Measurements from ENCODE around the gene SORCS3. TPM values are rescaled to one million over a fixed set of nuclear protein-coding genes. Genes with fewer than 3 reads are reported as not detected.

Gene SORCS3
- total and polyA plus RNA-seq, 2 of the 13 experiments (the other 11 are each of a cell fraction or from before 2014, with no cell fraction given), result 0.07 TPM; not detected in 1

DNA sequence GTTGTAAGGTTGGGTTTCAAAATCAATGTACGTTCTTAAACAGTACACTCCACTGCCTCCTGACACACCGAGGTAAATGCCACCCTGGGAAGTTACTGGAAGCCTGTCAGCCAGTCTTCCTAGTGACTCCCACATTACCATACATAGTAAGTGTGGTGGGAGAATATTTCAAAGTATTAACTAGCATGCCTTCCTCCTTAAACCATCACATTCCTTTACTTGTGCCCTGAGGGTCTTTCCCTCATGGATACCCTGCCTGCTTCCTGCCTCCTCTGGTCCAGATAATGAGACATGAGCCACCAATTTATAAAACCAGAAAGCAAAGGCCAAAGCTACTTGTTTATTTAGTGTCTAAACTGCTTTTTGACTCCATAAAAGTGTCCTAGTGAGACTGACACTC is 23.3 kb upstream of the SORCS3 start:
- TF ChIP-seq ZNF713 (CRISPR knock-in tag; IDR thresholded peaks at IDR 0.05) (no peak), DPF2 (CRISPR knock-in tag; IDR thresholded peaks at IDR 0.05; ENCODE audit: borderline replicate concordance, low read depth) (no peak), PITX1 (CRISPR knock-in tag; IDR thresholded peaks at IDR 0.05) (no peak), SNAI1 (CRISPR knock-in tag; IDR thresholded peaks at IDR 0.05; ENCODE audit: borderline replicate concordance) (no peak), ZNF777 (CRISPR knock-in tag; IDR thresholded peaks at IDR 0.05) (no peak), SRF (IDR thresholded peaks at IDR 0.05; ENCODE audit: low read depth, low read length) (no peak), YEATS2 (CRISPR knock-in tag; IDR thresholded peaks at IDR 0.05; ENCODE audit: borderline replicate concordance) (no peak), JDP2 (CRISPR knock-in tag; IDR thresholded peaks at IDR 0.05; ENCODE audit: borderline replicate concordance) (no peak), PHF5A (CRISPR knock-in tag; IDR thresholded peaks at IDR 0.05; ENCODE audit: low read depth, unreplicated experiment) (no peak), GTF2F1 (IDR thresholded peaks at IDR 0.05; ENCODE audit: low read length) (no peak), MBNL3 (CRISPR knock-in tag; conservative IDR thresholded peaks at IDR 0.05) (no peak), SALL2 (CRISPR knock-in tag; IDR thresholded peaks at IDR 0.05) (no peak), ZNF772 (CRISPR knock-in tag; IDR thresholded peaks at IDR 0.05) (no peak), PLSCR1 (CRISPR knock-in tag; IDR thresholded peaks at IDR 0.05; ENCODE audit: borderline replicate concordance) (no peak), TRIM24 (CRISPR knock-in tag; IDR thresholded peaks at IDR 0.05) (no peak), CEBPB (IDR thresholded peaks at IDR 0.05; ENCODE audit: borderline replicate concordance, low read depth, low read length) (no peak)
- TF ChIP-seq, protein P1, sequence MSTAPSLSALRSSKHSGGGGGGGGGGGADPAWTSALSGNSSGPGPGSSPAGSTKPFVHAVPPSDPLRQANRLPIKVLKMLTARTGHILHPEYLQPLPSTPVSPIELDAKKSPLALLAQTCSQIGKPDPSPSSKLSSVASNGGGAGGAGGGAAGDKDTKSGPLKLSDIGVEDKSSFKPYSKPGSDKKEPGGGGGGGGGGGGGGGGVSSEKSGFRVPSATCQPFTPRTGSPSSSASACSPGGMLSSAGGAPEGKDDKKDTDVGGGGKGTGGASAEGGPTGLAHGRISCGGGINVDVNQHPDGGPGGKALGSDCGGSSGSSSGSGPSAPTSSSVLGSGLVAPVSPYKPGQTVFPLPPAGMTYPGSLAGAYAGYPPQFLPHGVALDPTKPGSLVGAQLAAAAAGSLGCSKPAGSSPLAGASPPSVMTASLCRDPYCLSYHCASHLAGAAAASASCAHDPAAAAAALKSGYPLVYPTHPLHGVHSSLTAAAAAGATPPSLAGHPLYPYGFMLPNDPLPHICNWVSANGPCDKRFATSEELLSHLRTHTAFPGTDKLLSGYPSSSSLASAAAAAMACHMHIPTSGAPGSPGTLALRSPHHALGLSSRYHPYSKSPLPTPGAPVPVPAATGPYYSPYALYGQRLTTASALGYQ (CRISPR knock-in tag; IDR thresholded peaks at IDR 0.05), result no peak
- TF ChIP-seq, protein P2, sequence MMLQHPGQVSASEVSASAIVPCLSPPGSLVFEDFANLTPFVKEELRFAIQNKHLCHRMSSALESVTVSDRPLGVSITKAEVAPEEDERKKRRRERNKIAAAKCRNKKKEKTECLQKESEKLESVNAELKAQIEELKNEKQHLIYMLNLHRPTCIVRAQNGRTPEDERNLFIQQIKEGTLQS (CRISPR knock-in tag; IDR thresholded peaks at IDR 0.05), result no peak
- no peaks in the 10 kb centered on the region for H3K79me2 ChIP-seq (ENCODE audit: insufficient read depth, low read length)
- FAIRE-seq (no peak), DNase-seq (ENCODE audit: low spot score) (no peak), ATAC-seq (no peak)
- H3K4me3 ChIP-seq (replicated peaks in 1 of 3; ENCODE audit: insufficient read depth in 1 of 3, low read depth in 2 of 3, low read length in 3 of 3), result no peak overlapping the region
- H3K27me3 ChIP-seq (ENCODE audit: control insufficient read depth in 1 of 2, insufficient read depth in 2 of 2, low read length in 2 of 2), result peaks cover 0 to 3% of the 10 kb centered on the region in 2 experiments; a peak in 1 of 5 replicates
- H3K36me3 ChIP-seq (replicated peaks in 1 of 2; ENCODE audit: control insufficient read depth in 1 of 2, insufficient read depth in 2 of 2, low read length in 2 of 2), result no peaks in the 10 kb centered on the region
- CTCF ChIA-PET (ENCODE audit: low intra/inter-chr PET ratio, low total read pairs), result no interaction called here
- H3K4me1 ChIP-seq (ENCODE audit: insufficient read depth, low read length), result no peaks in the 10 kb centered on the region
- POLR2A ChIA-PET, result no interaction called here
- intact Hi-C loops (cut with micrococcal nuclease; ENCODE audit: unreplicated experiment) (no loop called here), in situ Hi-C loops (cut with HindIII; ENCODE audit: extremely low pct_ligation_motif_present, low pct_unique_long_range_greater_than_20kb) (loop anchor here (5.0 to 10.0 kb wide), 2 partner anchors 36 to 213 kb away; no protein-coding TSS in a partner anchor)
- H2AFZ ChIP-seq (ENCODE audit: low read length), result no peak overlapping the region
- H3K27ac ChIP-seq (ENCODE audit: extremely low read length, insufficient read depth, low read length), result no peak overlapping the region
- H3K9ac ChIP-seq (ENCODE audit: insufficient read depth, low read depth, low read length), result no peak overlapping the region
- no peak overlapping the region for H3K4me2 ChIP-seq (ENCODE audit: low read depth, low read length)
- WGBS (ENCODE audit: low lambda C conversion rate), result 4% methylated on average over 2 of the region's 2 CpGs
- no peaks in the 10 kb centered on the region for H3K9me3 ChIP-seq (ENCODE audit: low read length)
- no peaks in the 10 kb centered on the region for H4K20me1 ChIP-seq (ENCODE audit: insufficient read depth, low read length)
- BruUV-seq (replicated peaks), result no TSS peak

Data from HepG2 (cell line).